GM18498 (cell line): ENCODE data around the gene PSME3.
"Not testable (repeated sequence)": the region's sequence is repeated elsewhere in the genome, so short reads cannot be mapped to it uniquely, and the experiment has no call there.

Source experiments
- ATAC-seq: cut with Tn5 transposase; IDR thresholded peaks from one replicate; pipeline ENCODE4 v1.9.1; 2021; ENCODE audit warnings: mild to moderate bottlenecking, moderate library complexity; ENCODE audit not compliant: unreplicated experiment

PSME3 gene

GRCh38 chr17:42849451-42850181, 16.4 kb downstream of the PSME3 start:
- no peak for ATAC-seq

- ATAC-seq: no peak
Observed at GRCh38 chr17:42850954-42851353, 17.8 kb downstream of the PSME3 start, which contains the start of gene AOC3. TSS of gene AOC3 (plus strand) at chr17:42851199. CDS start at chr17:42851344, 145 bp downstream.

- not testable (repeated sequence) for ATAC-seq
Observed at GRCh38 chr17:42851371-42852240, 18.4 kb downstream of the PSME3 start.

- ATAC-seq: no peak
Observed at GRCh38 chr17:42852351-42852750, 19.2 kb downstream of the PSME3 start.

GRCh38 chr17:42853004-42853403, 19.8 kb downstream of the PSME3 start:
- ATAC-seq: no peak

- ATAC-seq: no peak
Observed at GRCh38 chr17:42853597-42853967, 20.4 kb downstream of the PSME3 start.

GRCh38 chr17:42853968-42854790, 21.0 kb downstream of the PSME3 start:
- no peak for ATAC-seq

- ATAC-seq: no peak
Observed at GRCh38 chr17:42855048-42855596, 21.9 kb downstream of the PSME3 start.

GRCh38 chr17:42856093-42856492, 22.9 kb downstream of the PSME3 start:
- ATAC-seq: not testable (repeated sequence)

GRCh38 chr17:42856516-42856915, 23.3 kb downstream of the PSME3 start:
- not testable (repeated sequence) for ATAC-seq

GRCh38 chr17:42857389-42857788, 24.2 kb downstream of the PSME3 start:
- no peak for ATAC-seq

- no peak for ATAC-seq
Observed at GRCh38 chr17:42865638-42866094, 32.5 kb downstream of the PSME3 start.

- no peak for ATAC-seq
Observed at GRCh38 chr17:42866216-42866615, 33.0 kb downstream of the PSME3 start.

- no peak for ATAC-seq
Observed at GRCh38 chr17:42866631-42867575, 33.7 kb downstream of the PSME3 start.

- not testable (repeated sequence) for ATAC-seq
Observed at GRCh38 chr17:42867694-42868261, 34.6 kb downstream of the PSME3 start.

GRCh38 chr17:42868338-42868737, 35.1 kb downstream of the PSME3 start:
- no peak for ATAC-seq

- ATAC-seq: no peak
Observed at GRCh38 chr17:42871647-42872046, 38.5 kb downstream of the PSME3 start.

GRCh38 chr17:42872251-42872965, 39.2 kb downstream of the PSME3 start:
- ATAC-seq: no peak

GRCh38 chr17:42873315-42873714, 40.1 kb downstream of the PSME3 start:
- ATAC-seq: no peak
